Right lobe of liver (tissue), 4 donors: ENCODE results near the gene YIPF5.

ENCODE experiments used
- POLR2A ChIP-seq: fragments of 450-650 bp; IDR thresholded peaks from one replicate; pipeline ENCODE4 v1.6.1; 2017; ENCODE audit warnings: antibody characterized with exemption, mild to moderate bottlenecking
- TF ChIP-seq, protein P1 (sequence below), 4 donors: fragments of 200-600 bp in 3 of 4; fragments of 450-650 bp in 1 of 4; IDR thresholded peaks; one replicate each; pipeline versions ENCODE4 v1.5.1 to v1.8.0; 2016 to 2022; ENCODE audit warnings: antibody characterized with exemption in 4 of 4, mild to moderate bottlenecking in 2 of 4
- donor health status: DM: no; HTN: no; CAD: no.
- donor health status: DM: no; HTN: no; CAD: no.
- donor health status: DM: no; HTN: yes; CAD: no.

DNA sequence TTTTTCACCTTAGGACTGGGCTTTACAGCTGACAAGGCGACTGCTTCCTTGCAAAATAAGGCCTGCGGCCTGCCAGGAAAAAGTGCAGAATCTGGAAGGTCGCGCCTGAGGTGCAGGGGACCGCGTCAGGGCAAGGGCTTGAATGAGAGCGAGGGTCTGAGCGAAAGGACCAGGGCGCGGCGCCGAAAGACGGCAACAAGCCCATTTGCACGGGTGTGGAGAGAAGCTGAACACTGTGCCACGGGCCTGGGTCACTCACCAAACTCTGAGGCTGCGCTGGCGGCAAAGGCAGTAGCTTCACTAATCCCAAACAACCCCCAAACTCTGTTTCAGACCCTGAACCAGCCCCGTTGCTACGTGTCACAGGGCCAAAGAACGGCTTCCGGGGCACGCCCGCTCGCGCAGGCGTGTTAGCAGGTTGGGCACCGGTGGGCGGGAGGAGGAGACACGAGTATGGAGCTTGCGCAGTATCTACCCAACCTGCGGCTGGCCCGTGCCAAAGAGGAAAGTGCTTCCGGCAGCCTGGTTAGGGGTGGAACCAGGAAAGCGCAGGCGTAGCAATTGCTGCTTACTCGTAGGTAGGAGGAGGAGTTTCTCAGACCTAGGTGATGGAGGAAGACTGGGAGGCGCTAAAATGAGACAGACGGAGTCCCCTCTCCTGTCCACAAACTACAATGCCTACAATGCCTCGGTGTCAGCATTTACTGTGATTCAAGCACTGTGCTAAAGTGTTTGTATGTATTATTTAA lies at the start of gene YIPF5, which contains the start of gene KCTD16:
- TF ChIP-seq, protein P1, sequence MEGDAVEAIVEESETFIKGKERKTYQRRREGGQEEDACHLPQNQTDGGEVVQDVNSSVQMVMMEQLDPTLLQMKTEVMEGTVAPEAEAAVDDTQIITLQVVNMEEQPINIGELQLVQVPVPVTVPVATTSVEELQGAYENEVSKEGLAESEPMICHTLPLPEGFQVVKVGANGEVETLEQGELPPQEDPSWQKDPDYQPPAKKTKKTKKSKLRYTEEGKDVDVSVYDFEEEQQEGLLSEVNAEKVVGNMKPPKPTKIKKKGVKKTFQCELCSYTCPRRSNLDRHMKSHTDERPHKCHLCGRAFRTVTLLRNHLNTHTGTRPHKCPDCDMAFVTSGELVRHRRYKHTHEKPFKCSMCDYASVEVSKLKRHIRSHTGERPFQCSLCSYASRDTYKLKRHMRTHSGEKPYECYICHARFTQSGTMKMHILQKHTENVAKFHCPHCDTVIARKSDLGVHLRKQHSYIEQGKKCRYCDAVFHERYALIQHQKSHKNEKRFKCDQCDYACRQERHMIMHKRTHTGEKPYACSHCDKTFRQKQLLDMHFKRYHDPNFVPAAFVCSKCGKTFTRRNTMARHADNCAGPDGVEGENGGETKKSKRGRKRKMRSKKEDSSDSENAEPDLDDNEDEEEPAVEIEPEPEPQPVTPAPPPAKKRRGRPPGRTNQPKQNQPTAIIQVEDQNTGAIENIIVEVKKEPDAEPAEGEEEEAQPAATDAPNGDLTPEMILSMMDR (IDR thresholded peaks at IDR 0.05) = no peak
- TF ChIP-seq POLR2A = peak; percentile 59
